GM23338 (cell line): Measurements from ENCODE around the gene HLCS.

Experiments used
- CREB1 ChIP-seq: fragments of 250-450 bp; sonication (Bioruptor Pico); IDR thresholded peaks from 2 replicates; pipeline ENCODE4 v1.5.0; 2020; ENCODE audit warnings: low read depth, mild to moderate bottlenecking, moderate library complexity
- CTCF ChIP-seq, 2 experiments: fragments of 200-600 bp in 1 of 2; sonication (generic) in 1 of 2; conservative IDR thresholded peaks; 2 replicates each; pipeline versions ENCODE4 v1.5.1 to v1.6.1; 2016 to 2017; ENCODE audit warnings: antibody characterized with exemption in 2 of 2, low read depth in 2 of 2, mild to moderate bottlenecking in 2 of 2, moderate library complexity in 1 of 2
- EZH2 ChIP-seq: fragments of 200-600 bp; sonication (generic); IDR thresholded peaks from one replicate; pipeline ENCODE4 v1.8.0; 2017; ENCODE audit warnings: antibody characterized with exemption, mild to moderate bottlenecking, low read depth; ENCODE audit not compliant: unreplicated experiment
- EZH2phosphoT487 ChIP-seq: fragments of 200-600 bp; sonication (generic); IDR thresholded peaks from one replicate; pipeline ENCODE4 v1.8.1; 2018; ENCODE audit warnings: antibody characterized with exemption; ENCODE audit not compliant: unreplicated experiment
- POLR2AphosphoS5 ChIP-seq: IDR thresholded peaks from 2 replicates; pipeline ENCODE4 v1.6.1; 2016; ENCODE audit warnings: antibody characterized with exemption, low read depth
- ZNF114 ChIP-seq: fragments of 250-450 bp; sonication (Bioruptor Pico); IDR thresholded peaks from 2 replicates; pipeline ENCODE4 v1.5.0; 2020; ENCODE audit warnings: mild to moderate bottlenecking, moderate library complexity

GRCh38 chr21:36949171-36950141 is 17.0 kb downstream of the HLCS start:
- TF ChIP-seq EZH2phosphoT487 (no peak), CREB1 (CRISPR knock-in tag) (no peak), CTCF (conservative IDR thresholded peaks at IDR 0.05; ENCODE audit: low read depth in 2 of 2) (no peak), POLR2AphosphoS5 (no peak), ZNF114 (CRISPR knock-in tag) (no peak), EZH2 (no peak)
